Neural progenitor cell (in vitro differentiated cells): ENCODE results near the gene LDB2.

Source experiments
- CTCF ChIP-seq: fragments of 200-600 bp; sonication (generic); IDR thresholded peaks from 2 replicates; pipeline ENCODE4 v1.5.1; 2017; ENCODE audit warnings: antibody characterized with exemption, mild to moderate bottlenecking
- EZH2 ChIP-seq: fragments of 200-600 bp; sonication (generic); IDR thresholded peaks from 2 replicates; pipeline ENCODE4 v1.6.1; 2017; ENCODE audit warnings: antibody characterized with exemption, mild to moderate bottlenecking, moderate library complexity

DNA sequence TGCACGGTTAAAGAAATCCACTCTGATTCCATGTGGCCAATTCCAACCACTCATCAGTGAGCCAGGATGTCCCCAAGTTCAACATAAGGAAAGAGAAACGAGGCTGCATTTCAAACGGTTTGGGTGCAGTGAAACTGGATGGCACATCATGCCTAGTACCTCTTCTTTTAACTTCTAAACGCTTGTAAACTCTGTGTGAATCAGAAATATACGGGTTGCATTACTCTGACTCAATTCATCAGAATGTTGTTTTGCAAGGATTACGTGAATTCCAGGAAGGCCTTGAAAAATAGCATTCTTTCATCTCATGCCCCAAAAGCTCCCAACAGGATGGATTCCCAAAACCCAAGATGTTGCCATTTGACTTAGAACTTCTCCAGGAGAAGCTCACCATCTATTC, 270.4 kb downstream of the LDB2 start:
- TF ChIP-seq CTCF = no peak
- no peak for TF ChIP-seq EZH2
